Astrocyte (in vitro differentiated cells and primary cell): ENCODE measurements around the gene ECM1.

Experiments
- EZH2 ChIP-seq: IDR thresholded peaks from 2 replicates; pipeline ENCODE4 v1.6.1; 2012; ENCODE audit warnings: mild to moderate bottlenecking, low read length, inconsistent platforms; ENCODE audit not compliant: insufficient read depth
- TF ChIP-seq, protein P1 (sequence below): IDR thresholded peaks from 2 replicates; pipeline ENCODE4 v1.5.1; 2011; ENCODE audit warnings: low read depth, mild to moderate bottlenecking, inconsistent platforms, low read length, moderate library complexity; ENCODE audit not compliant: insufficient read depth

- TF ChIP-seq, protein P1, sequence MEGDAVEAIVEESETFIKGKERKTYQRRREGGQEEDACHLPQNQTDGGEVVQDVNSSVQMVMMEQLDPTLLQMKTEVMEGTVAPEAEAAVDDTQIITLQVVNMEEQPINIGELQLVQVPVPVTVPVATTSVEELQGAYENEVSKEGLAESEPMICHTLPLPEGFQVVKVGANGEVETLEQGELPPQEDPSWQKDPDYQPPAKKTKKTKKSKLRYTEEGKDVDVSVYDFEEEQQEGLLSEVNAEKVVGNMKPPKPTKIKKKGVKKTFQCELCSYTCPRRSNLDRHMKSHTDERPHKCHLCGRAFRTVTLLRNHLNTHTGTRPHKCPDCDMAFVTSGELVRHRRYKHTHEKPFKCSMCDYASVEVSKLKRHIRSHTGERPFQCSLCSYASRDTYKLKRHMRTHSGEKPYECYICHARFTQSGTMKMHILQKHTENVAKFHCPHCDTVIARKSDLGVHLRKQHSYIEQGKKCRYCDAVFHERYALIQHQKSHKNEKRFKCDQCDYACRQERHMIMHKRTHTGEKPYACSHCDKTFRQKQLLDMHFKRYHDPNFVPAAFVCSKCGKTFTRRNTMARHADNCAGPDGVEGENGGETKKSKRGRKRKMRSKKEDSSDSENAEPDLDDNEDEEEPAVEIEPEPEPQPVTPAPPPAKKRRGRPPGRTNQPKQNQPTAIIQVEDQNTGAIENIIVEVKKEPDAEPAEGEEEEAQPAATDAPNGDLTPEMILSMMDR, result no peak
- no peak for TF ChIP-seq EZH2
Measured at GRCh38 chr1:150514260-150514659, 6.4 kb downstream of the ECM1 start.
